Mesenchymal stem cell (in vitro differentiated cells and primary cell): ENCODE measurements around the gene NAMPT.

Source experiments
- DNase-seq: peaks from one replicate; pipeline ENCODE4 v3.0.0-alpha.2; 2013
- H2AFZ ChIP-seq: one replicate; pipeline ENCODE4 v1.6.1; 2013; ENCODE audit warnings: low read depth, mild to moderate bottlenecking, control low read depth, inconsistent platforms, low read length, moderate library complexity
- H2AK5ac ChIP-seq: 2 replicates; pipeline ENCODE4 v1.6.1; 2013; ENCODE audit warnings: low read length, moderate library complexity, mild to moderate bottlenecking, inconsistent platforms; ENCODE audit not compliant: severe bottlenecking
- H2BK120ac ChIP-seq: one replicate; pipeline ENCODE4 v1.6.1; 2013; ENCODE audit warnings: low read depth, mild to moderate bottlenecking, inconsistent platforms, low read length, moderate library complexity
- H2BK12ac ChIP-seq, 2 experiments: one replicate each; pipeline ENCODE4 v1.6.1; 2013; ENCODE audit warnings: inconsistent platforms in 2 of 2, low read length in 2 of 2, mild to moderate bottlenecking in 2 of 2, moderate library complexity in 2 of 2, control low read depth in 1 of 2
- H2BK15ac ChIP-seq: one replicate; pipeline ENCODE4 v1.6.1; 2013; ENCODE audit warnings: mild to moderate bottlenecking, low read depth, inconsistent platforms; ENCODE audit not compliant: poor library complexity, severe bottlenecking
- H2BK5ac ChIP-seq: 2 replicates; pipeline ENCODE4 v1.6.1; 2013; ENCODE audit warnings: low read depth, mild to moderate bottlenecking, low read length, control low read depth, inconsistent platforms; ENCODE audit not compliant: poor library complexity, severe bottlenecking
- H3K14ac ChIP-seq, 2 experiments: one replicate each; pipeline ENCODE4 v1.6.1; 2013; ENCODE audit warnings: inconsistent platforms in 2 of 2, low read length in 2 of 2, control low read depth in 1 of 2, mild to moderate bottlenecking in 1 of 2, moderate library complexity in 1 of 2
- H3K18ac ChIP-seq, 2 experiments: one replicate each; pipeline ENCODE4 v1.6.1; 2013; ENCODE audit warnings: inconsistent platforms in 2 of 2, low read length in 2 of 2, control low read depth in 1 of 2, low read depth in 1 of 2, mild to moderate bottlenecking in 1 of 2
- H3K23ac ChIP-seq, 2 experiments: one replicate each; pipeline ENCODE4 v1.6.1; 2013; ENCODE audit warnings: inconsistent platforms in 2 of 2, low read length in 2 of 2, mild to moderate bottlenecking in 2 of 2, moderate library complexity in 2 of 2, control low read depth in 1 of 2
- H3K27ac ChIP-seq: 2 replicates; pipeline ENCODE4 v1.5.1; 2013; ENCODE audit warnings: mild to moderate bottlenecking, moderate library complexity, low read length, control low read depth, inconsistent platforms; ENCODE audit not compliant: poor library complexity, severe bottlenecking
- H3K27me3 ChIP-seq, 2 experiments: 2 replicates each; pipeline versions ENCODE4 v1.6.1 to v1.7.0; 2013; ENCODE audit warnings: low read length in 2 of 2, mild to moderate bottlenecking in 2 of 2, moderate library complexity in 2 of 2, control low read depth in 1 of 2, inconsistent platforms in 1 of 2; ENCODE audit not compliant: control insufficient read depth in 1 of 2, insufficient read depth in 1 of 2
- H3K36me3 ChIP-seq, 2 experiments: 2 replicates each; pipeline versions ENCODE4 v1.6.1 to v1.7.0; 2013; ENCODE audit warnings: low read length in 2 of 2, control low read depth in 1 of 2, inconsistent platforms in 1 of 2, low read depth in 1 of 2, mild to moderate bottlenecking in 1 of 2; ENCODE audit not compliant: insufficient read depth in 2 of 2, control insufficient read depth in 1 of 2
- H3K4ac ChIP-seq, 2 experiments: one replicate each; pipeline ENCODE4 v1.6.1; 2013; ENCODE audit warnings: inconsistent platforms in 2 of 2, low read length in 2 of 2, mild to moderate bottlenecking in 2 of 2, moderate library complexity in 2 of 2, control low read depth in 1 of 2, low read depth in 1 of 2
- H3K4me1 ChIP-seq: 2 replicates; pipeline ENCODE4 v1.6.1; 2013; ENCODE audit warnings: low read depth, low read length, control low read depth; ENCODE audit not compliant: control insufficient read depth, insufficient read depth
- H3K4me2 ChIP-seq: 2 replicates; pipeline ENCODE4 v1.6.1; 2013; ENCODE audit warnings: low read length, mild to moderate bottlenecking, inconsistent platforms; ENCODE audit not compliant: poor library complexity, severe bottlenecking
- H3K4me3 ChIP-seq, 2 experiments: 2 replicates each; pipeline versions ENCODE4 v1.5.1 to v1.7.0; 2013; ENCODE audit warnings: low read length in 2 of 2, mild to moderate bottlenecking in 2 of 2, control low read depth in 1 of 2, low read depth in 1 of 2; ENCODE audit not compliant: insufficient read depth in 1 of 2
- H3K79me1 ChIP-seq: replicated peaks from 2 replicates; pipeline ENCODE4 v1.6.1; 2013; ENCODE audit warnings: mild to moderate bottlenecking, control low read depth, low read length, inconsistent platforms; ENCODE audit not compliant: poor library complexity, severe bottlenecking
- H3K9ac ChIP-seq: 2 replicates; pipeline ENCODE4 v1.7.0; 2013; ENCODE audit warnings: mild to moderate bottlenecking, low read length, moderate library complexity
- H3K9me3 ChIP-seq: 2 replicates; pipeline ENCODE4 v1.7.0; 2013; ENCODE audit warnings: mild to moderate bottlenecking, low read length; ENCODE audit not compliant: control insufficient read depth
- H4K8ac ChIP-seq: one replicate; pipeline ENCODE4 v1.6.1; 2013; ENCODE audit warnings: inconsistent platforms, mild to moderate bottlenecking, low read length, moderate library complexity
- H4K91ac ChIP-seq: one replicate; pipeline ENCODE4 v1.6.1; 2013; ENCODE audit warnings: mild to moderate bottlenecking, low read length, inconsistent platforms
- WGBS: methylation state at CpG from one replicate; pipeline ENCODE4 v1.1.7; 2013; ENCODE audit warnings: mixed read lengths; 5-methylcytosine and 5-hydroxymethylcytosine counted together

Gene NAMPT

GRCh38 chr7:106225856-106226255 is 58.9 kb downstream of the NAMPT start:
- Histone ChIP-seq H3K4me1 (peaks cover under 1% of the 10 kb centered on the region), H3K9ac (no peak overlapping the region), H4K91ac (no peak overlapping the region), H3K36me3 (no peaks in the 10 kb centered on the region), H2BK5ac (no peak overlapping the region), H3K4me3 (no peak overlapping the region), H2AK5ac (no peak overlapping the region), H3K9me3 (no peaks in the 10 kb centered on the region), H2BK15ac (no peak overlapping the region), H3K27ac (no peak overlapping the region), H3K27me3 (no peaks in the 10 kb centered on the region), H3K79me1 (no peaks in the 10 kb centered on the region), H2AFZ (no peak overlapping the region), H3K4me2 (no peak overlapping the region), H3K18ac (no peak overlapping the region), H4K8ac (no peak overlapping the region), H2BK12ac (no peak overlapping the region), H3K14ac (no peak overlapping the region), H2BK120ac (no peak overlapping the region), H3K23ac (no peak overlapping the region), H3K4ac (no peak overlapping the region)
- DNase-seq, result no peak

DNA sequence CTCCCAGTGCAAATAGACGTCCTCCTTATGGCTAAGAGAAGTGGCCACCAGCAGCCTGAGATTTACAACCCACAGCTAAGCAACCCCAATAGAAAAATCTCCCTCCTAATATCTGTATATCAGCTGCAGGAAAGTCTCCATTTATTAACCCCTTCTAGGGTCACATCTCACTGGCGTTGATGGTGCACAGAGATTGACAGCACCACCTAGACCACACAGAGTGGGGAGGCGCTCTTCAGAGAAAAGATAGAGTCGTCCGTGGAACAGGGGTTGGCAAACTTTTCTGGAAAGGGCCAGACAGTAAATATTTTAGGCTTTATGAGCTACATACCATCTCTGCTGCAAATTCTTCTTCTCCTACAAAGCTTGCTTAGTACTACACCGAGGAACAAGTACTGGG is 60.0 kb downstream of the NAMPT start:
- Histone ChIP-seq H2BK12ac (no peak overlapping the region), H3K4me3 (no peak overlapping the region), H3K4ac (no peak overlapping the region), H3K23ac (no peak overlapping the region), H3K18ac (no peak overlapping the region), H3K36me3 (no peaks in the 10 kb centered on the region), H2BK120ac (no peak overlapping the region), H2BK5ac (no peak overlapping the region), H2AFZ (no peak overlapping the region), H3K27me3 (no peaks in the 10 kb centered on the region), H3K9ac (no peak overlapping the region), H4K8ac (no peak overlapping the region), H2BK15ac (no peak overlapping the region), H3K4me2 (no peak overlapping the region), H3K9me3 (no peaks in the 10 kb centered on the region), H3K79me1 (no peaks in the 10 kb centered on the region), H2AK5ac (no peak overlapping the region), H3K27ac (no peak overlapping the region), H3K4me1 (no peaks in the 10 kb centered on the region), H4K91ac (no peak overlapping the region), H3K14ac (no peak overlapping the region)
- WGBS, result 79% methylated on average over 5 of the region's 6 CpGs
- no peak for DNase-seq

- H3K4ac ChIP-seq, result no peak overlapping the region
- H3K4me3 ChIP-seq, result no peak overlapping the region
- no peaks in the 10 kb centered on the region for H3K4me1 ChIP-seq
- no peak overlapping the region for H3K18ac ChIP-seq
- no peak overlapping the region for H2BK12ac ChIP-seq
- DNase-seq, result no peak
- no peak overlapping the region for H2AK5ac ChIP-seq
- no peaks in the 10 kb centered on the region for H3K79me1 ChIP-seq
- no peaks in the 10 kb centered on the region for H3K36me3 ChIP-seq
- no peak overlapping the region for H2BK15ac ChIP-seq
- H2AFZ ChIP-seq, result no peak overlapping the region
- no peak overlapping the region for H3K27ac ChIP-seq
- no peaks in the 10 kb centered on the region for H3K9me3 ChIP-seq
- no peak overlapping the region for H2BK5ac ChIP-seq
- H4K8ac ChIP-seq, result peak overlapping the region; percentile 46
- no peak overlapping the region for H3K4me2 ChIP-seq
- H3K9ac ChIP-seq, result no peak overlapping the region
- WGBS, result 98% methylated on average over 3 of the region's 4 CpGs
- no peaks in the 10 kb centered on the region for H3K27me3 ChIP-seq
- no peak overlapping the region for H3K14ac ChIP-seq
- H4K91ac ChIP-seq, result no peak overlapping the region
- no peak overlapping the region for H3K23ac ChIP-seq
- H2BK120ac ChIP-seq, result no peak overlapping the region
Measured at GRCh38 chr7:106223156-106223555, 61.6 kb downstream of the NAMPT start.

DNA sequence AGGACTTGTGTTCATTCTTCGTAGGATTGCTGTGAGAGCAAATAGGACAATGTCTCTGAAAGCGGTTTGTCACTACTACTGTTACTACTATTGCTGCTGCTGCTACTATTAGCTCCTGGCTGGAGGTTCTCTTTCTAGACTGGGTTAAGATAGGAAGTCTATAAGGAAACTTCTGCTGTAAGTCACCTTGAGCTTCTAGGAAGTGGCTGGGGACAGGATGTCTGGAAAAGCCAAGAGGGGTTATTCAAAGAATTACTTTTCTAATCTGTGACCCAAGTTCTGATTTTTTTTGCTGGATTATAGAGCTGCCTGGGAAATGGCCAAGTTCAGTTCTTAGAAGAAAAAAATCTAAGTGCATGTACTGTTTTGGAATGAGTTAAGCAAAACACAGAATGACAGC is 62.2 kb downstream of the NAMPT start:
- 94% methylated on average over 2 of the region's 2 CpGs for WGBS
- no peak overlapping the region for H2AK5ac ChIP-seq
- H2BK120ac ChIP-seq, result no peak overlapping the region
- H3K4me3 ChIP-seq, result no peak overlapping the region
- no peak overlapping the region for H4K8ac ChIP-seq
- no peaks in the 10 kb centered on the region for H3K4me1 ChIP-seq
- DNase-seq, result no peak
- H3K79me1 ChIP-seq, result no peaks in the 10 kb centered on the region
- no peak overlapping the region for H4K91ac ChIP-seq
- no peak overlapping the region for H3K4me2 ChIP-seq
- H3K23ac ChIP-seq, result no peak overlapping the region
- no peaks in the 10 kb centered on the region for H3K9me3 ChIP-seq
- no peak overlapping the region for H3K14ac ChIP-seq
- H3K27me3 ChIP-seq, result no peaks in the 10 kb centered on the region
- H3K9ac ChIP-seq, result no peak overlapping the region
- no peak overlapping the region for H2AFZ ChIP-seq
- H3K4ac ChIP-seq, result no peak overlapping the region
- no peak overlapping the region for H2BK12ac ChIP-seq
- no peak overlapping the region for H3K27ac ChIP-seq
- H2BK15ac ChIP-seq, result no peak overlapping the region
- H3K18ac ChIP-seq, result no peak overlapping the region
- no peaks in the 10 kb centered on the region for H3K36me3 ChIP-seq
- no peak overlapping the region for H2BK5ac ChIP-seq
